ENCODE measurements around the gene XPO1.

The XPO1 gene

GRCh38 chr2:61454383-61454782, 83.8 kb downstream of the XPO1 start:
- peaks cover 94% of the 10 kb centered on the region for H3K79me2 ChIP-seq (ENCODE audit: insufficient read depth, low read depth)
- H3K9ac ChIP-seq, result no peak overlapping the region
- no peak overlapping the region for H3K27ac ChIP-seq
- H3K27me3 ChIP-seq (ENCODE audit: insufficient read depth, low read depth), result no peaks in the 10 kb centered on the region
- TF ChIP-seq, protein P1, sequence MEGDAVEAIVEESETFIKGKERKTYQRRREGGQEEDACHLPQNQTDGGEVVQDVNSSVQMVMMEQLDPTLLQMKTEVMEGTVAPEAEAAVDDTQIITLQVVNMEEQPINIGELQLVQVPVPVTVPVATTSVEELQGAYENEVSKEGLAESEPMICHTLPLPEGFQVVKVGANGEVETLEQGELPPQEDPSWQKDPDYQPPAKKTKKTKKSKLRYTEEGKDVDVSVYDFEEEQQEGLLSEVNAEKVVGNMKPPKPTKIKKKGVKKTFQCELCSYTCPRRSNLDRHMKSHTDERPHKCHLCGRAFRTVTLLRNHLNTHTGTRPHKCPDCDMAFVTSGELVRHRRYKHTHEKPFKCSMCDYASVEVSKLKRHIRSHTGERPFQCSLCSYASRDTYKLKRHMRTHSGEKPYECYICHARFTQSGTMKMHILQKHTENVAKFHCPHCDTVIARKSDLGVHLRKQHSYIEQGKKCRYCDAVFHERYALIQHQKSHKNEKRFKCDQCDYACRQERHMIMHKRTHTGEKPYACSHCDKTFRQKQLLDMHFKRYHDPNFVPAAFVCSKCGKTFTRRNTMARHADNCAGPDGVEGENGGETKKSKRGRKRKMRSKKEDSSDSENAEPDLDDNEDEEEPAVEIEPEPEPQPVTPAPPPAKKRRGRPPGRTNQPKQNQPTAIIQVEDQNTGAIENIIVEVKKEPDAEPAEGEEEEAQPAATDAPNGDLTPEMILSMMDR (conservative IDR thresholded peaks at IDR 0.05; ENCODE audit: low read depth, low read length), result no peak
- H3K4me1 ChIP-seq (ENCODE audit: low read depth, poor library complexity, severe bottlenecking), result peaks cover 15% of the 10 kb centered on the region
- no peaks in the 10 kb centered on the region for H3K36me3 ChIP-seq (ENCODE audit: insufficient read depth)
- no peak overlapping the region for H3K4me2 ChIP-seq
- H4K20me1 ChIP-seq (ENCODE audit: insufficient read depth), result peaks cover 8% of the 10 kb centered on the region
- H3K4me3 ChIP-seq (IDR thresholded peaks at IDR 0.05; ENCODE audit: insufficient read depth, low read depth, low read length), result no peak overlapping the region
- no peak overlapping the region for H2AFZ ChIP-seq (ENCODE audit: low read depth)

DNA sequence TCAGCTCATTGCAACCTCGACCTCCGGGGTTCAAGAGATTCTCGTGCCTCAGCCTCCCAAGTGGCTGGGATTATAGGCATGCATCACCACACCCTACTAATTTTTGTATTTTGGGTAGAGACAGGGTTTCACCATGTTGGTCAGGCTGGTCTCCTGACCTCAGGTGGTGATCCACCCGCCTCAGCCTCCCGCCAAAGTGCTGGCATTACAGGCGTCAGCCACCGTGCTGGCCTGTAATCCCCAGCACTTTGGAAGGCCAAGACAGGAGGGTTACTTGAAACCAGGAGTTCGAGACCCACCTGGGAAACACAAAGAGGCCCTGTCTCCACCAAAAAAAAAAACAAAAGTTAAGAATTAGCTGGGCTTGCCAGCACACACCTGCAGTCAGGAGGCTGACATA, 85.8 kb downstream of the XPO1 start:
- H3K36me3 ChIP-seq (ENCODE audit: insufficient read depth), result no peaks in the 10 kb centered on the region
- H4K20me1 ChIP-seq (ENCODE audit: insufficient read depth), result peaks cover 8% of the 10 kb centered on the region

GRCh38 chr2:61451178-61451577, 87.0 kb downstream of the XPO1 start:
- no peak overlapping the region for H3K4me3 ChIP-seq (IDR thresholded peaks at IDR 0.05; ENCODE audit: insufficient read depth, low read depth, low read length)
- no peaks in the 10 kb centered on the region for H3K36me3 ChIP-seq (ENCODE audit: insufficient read depth)
- TF ChIP-seq, protein P1 (conservative IDR thresholded peaks at IDR 0.05; ENCODE audit: low read depth, low read length), result no peak
- peaks cover 93% of the 10 kb centered on the region for H3K79me2 ChIP-seq (ENCODE audit: insufficient read depth, low read depth)
- H3K27ac ChIP-seq, result no peak overlapping the region
- no peak overlapping the region for H2AFZ ChIP-seq (ENCODE audit: low read depth)
- H3K27me3 ChIP-seq (ENCODE audit: insufficient read depth, low read depth), result no peaks in the 10 kb centered on the region
- no peak overlapping the region for H3K4me2 ChIP-seq
- H4K20me1 ChIP-seq (ENCODE audit: insufficient read depth), result peaks cover 4% of the 10 kb centered on the region
- H3K4me1 ChIP-seq (ENCODE audit: low read depth, poor library complexity, severe bottlenecking), result peaks cover 17% of the 10 kb centered on the region
- H3K9ac ChIP-seq, result no peak overlapping the region

More for the DNA sequence above, 85.8 kb downstream of the XPO1 start:
- Histone ChIP-seq H2AFZ (ENCODE audit: low read depth) (no peak overlapping the region), H3K9ac (no peak overlapping the region), H3K79me2 (ENCODE audit: insufficient read depth, low read depth) (peaks cover 93% of the 10 kb centered on the region), H3K4me2 (no peak overlapping the region), H3K4me3 (IDR thresholded peaks at IDR 0.05; ENCODE audit: insufficient read depth, low read depth, low read length) (no peak overlapping the region), H3K4me1 (ENCODE audit: low read depth, poor library complexity, severe bottlenecking) (peaks cover 9% of the 10 kb centered on the region), H3K27me3 (ENCODE audit: insufficient read depth, low read depth) (no peaks in the 10 kb centered on the region), H3K27ac (no peak overlapping the region)
- TF ChIP-seq, protein P1 (conservative IDR thresholded peaks at IDR 0.05; ENCODE audit: low read depth, low read length), result no peak

DNA sequence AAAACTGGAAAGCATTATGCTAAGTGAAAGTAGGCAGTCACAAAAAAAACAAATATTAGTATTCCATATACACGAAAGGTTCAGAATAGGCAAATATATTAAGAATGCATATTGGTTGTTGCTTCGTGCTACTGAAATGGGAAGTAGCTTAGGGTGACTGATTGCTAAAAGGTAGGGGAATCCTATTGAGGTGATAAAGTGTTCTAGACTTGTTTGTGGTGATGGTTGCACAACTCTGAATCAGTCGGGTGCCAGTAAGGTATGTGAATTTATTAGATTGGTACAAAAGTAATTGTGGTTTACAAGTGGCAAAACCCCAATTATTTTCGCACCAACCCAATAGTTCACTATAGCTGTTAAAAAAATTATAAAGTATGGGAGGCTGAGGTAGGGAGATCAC, 88.0 kb downstream of the XPO1 start:
- H3K9ac ChIP-seq, result no peak overlapping the region
- H3K4me2 ChIP-seq, result no peak overlapping the region
- H4K20me1 ChIP-seq (ENCODE audit: insufficient read depth), result no peaks in the 10 kb centered on the region; the same call in 1 of the 2 replicates
- peaks cover 90% of the 10 kb centered on the region for H3K79me2 ChIP-seq (ENCODE audit: insufficient read depth, low read depth)
- no peaks in the 10 kb centered on the region for H3K36me3 ChIP-seq (ENCODE audit: insufficient read depth)
- peaks cover 17% of the 10 kb centered on the region for H3K4me1 ChIP-seq (ENCODE audit: low read depth, poor library complexity, severe bottlenecking)
- TF ChIP-seq, protein P1 (conservative IDR thresholded peaks at IDR 0.05; ENCODE audit: low read depth, low read length), result no peak
- no peak overlapping the region for H3K4me3 ChIP-seq (IDR thresholded peaks at IDR 0.05; ENCODE audit: insufficient read depth, low read depth, low read length)
- H2AFZ ChIP-seq (ENCODE audit: low read depth), result no peak overlapping the region
- H3K27ac ChIP-seq, result no peak overlapping the region
- H3K27me3 ChIP-seq (ENCODE audit: insufficient read depth, low read depth), result no peaks in the 10 kb centered on the region

Measured in KMS-11 (cell line).